Measurements from ENCODE around the gene DCDC1.

GRCh38 chr11:30914143-30914762 lies 455.3 kb downstream of the DCDC1 start:
- TF ChIP-seq ATF3 (CRISPR knock-in tag; conservative IDR thresholded peaks at IDR 0.05) (no peak), CTCF (IDR thresholded peaks at IDR 0.05) (peak; percentile 42; the same call in 1 of the 2 replicates), MYBL2 (CRISPR knock-in tag; IDR thresholded peaks at IDR 0.05) (no peak), TEAD4 (CRISPR knock-in tag; IDR thresholded peaks at IDR 0.05) (no peak)

Measured in WTC11 (cell line).